Stimulated activated CD4-positive, alpha-beta T cell treated with anti-CD3 and anti-CD28 coated beads, Interleukin-4, amount 100 ng/mL, for 24 hours (primary cell): ENCODE data around the gene CNDP1.
"Not testable (repeated sequence)": the region's sequence is repeated elsewhere in the genome, so short reads cannot be mapped to it uniquely, and the experiment has no call there.

ENCODE experiments used
- DNase-seq: peaks from one replicate; pipeline ENCODE4 v3.0.0-alpha.2; 2020

Gene CNDP1

DNA sequence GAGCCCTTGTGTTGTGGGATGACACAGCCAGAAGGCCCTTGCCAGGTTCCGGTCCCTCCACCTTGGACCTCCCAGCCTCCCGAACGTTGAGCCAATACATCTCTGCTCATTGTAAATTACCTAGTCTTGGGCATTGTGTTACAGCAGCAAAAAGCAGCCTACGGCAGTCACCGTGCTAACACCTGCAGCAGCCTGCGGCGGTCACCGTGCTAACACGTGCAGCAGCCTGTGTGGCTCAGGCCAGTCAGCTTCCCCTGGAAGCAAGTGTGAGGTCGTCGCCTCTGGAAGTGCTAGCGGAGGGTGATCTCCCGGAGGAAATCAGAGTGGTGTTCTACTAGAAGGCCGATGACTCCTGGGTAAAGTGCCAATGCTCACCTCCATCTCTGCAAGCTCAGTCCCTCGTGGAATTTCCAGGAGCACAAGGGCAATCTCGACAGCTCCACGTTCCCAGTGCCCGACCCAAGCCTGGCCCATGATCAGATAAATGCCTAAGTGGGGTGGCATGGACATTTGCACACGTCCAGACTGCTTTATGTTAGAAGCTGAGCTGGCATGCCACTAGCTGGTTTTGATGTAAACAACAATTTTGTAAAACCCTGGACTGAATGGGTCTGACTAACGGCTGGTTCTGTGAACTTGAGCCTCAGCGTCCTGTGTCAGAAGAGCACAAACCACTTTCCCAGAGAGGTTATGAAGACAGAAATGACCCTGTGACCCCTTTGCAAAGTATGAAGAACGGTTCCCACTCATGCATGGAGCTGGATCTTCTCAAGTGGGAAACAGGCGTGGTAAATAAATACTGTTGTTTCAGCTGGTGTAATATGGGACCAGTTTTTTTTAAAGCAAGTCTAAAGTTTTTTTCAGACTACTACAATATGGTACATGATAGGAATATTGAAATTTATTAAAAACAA lies 11.4 kb upstream of the CNDP1 start:
- no peak for DNase-seq

DNA sequence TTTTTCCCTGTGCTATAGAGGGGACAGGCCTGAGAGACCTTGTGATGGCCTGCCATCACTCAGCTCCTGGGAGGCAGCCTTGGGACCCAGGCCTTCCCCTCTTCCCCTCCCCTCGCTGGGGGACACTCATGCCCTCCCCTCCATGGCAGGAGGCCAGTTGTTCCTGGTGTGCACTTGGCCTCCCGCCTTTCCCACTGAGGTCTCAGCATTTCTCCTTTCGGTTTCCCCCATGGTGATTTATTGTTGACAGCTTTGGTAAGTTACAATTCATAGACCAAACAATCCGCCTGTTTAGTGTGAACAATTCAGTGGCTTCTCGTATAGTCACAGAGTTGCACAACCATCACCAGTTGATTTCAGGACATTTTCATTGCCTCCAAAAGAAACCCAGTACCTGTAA lies 10.2 kb upstream of the CNDP1 start:
- DNase-seq: no peak

DNA sequence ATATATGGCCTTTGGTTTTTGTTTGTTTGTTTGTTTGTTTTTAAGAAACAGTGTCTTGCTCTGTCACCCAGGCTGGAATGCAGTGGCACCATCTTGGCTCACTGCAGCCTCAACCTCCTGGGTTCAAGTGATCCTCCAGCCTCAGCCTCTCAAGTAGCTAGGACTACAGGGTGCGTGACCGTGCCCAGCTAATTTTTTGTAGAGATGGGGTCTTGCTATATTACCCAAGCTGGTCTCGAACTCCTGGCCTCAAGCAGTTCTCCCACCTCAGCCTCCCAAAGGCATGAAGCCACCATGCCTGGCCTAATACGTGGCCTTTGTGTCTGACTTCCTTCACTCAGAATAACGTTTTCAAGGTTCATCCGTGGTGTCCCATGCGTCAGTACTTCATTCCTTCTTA lies 9.4 kb upstream of the CNDP1 start:
- not testable (repeated sequence) for DNase-seq

DNA sequence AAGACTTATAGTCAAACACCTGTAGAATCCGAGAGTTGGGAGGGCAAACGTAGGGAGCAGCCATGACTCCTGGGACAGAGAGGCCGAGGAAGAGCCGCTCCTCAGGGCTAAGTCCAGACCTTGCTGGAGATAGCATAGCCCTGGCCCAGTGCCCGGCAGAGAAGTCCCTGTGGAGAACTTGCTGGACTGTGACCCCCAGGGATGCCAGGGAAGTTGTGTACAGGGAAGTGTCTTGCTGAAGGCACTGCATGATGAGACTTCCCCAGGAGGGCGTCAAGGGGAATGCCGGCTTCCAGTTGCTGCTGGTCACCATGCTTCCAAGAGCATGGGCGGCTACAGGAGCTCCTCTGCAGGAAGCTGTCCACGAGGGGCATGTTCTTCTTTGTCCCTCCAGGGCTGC lies 8.6 kb upstream of the CNDP1 start:
- DNase-seq: no peak

DNA sequence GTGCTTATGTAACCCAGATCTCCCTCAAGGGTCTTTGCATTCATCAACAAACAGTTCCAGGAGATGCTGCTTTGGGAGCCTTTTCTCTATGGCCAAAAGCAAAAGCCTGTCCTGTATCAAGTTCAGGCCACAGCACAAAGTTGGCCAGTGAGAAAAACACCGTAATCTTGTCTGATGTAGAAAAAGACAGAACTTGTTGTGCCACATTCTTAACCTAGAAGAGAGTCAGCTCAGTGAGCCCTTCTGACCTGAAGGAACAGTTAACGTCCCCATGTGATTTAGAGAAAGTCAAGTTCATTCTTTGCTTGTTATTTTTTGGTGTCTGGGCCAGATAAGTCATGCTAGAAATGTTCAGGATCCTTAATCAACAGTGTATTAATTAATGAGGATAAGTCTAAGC lies 7.8 kb upstream of the CNDP1 start:
- DNase-seq: no peak

DNA sequence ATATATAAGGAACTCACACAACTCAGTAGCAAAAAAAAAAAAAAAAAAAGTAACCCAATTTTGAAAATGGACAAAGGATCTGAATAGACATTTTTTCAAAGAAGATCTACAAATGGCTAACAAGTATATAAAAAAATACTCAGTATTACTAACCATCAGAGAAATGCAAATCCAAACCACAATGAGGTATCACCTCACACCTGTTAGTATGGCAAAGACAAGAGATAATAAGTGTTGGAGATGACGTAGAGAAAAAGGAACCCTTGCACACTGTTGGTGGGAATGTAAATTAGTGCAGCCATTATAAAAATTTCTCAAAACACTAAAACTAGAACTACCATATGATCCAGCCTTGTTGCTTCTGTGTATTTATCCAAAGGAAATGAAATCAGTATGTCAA lies 5.8 kb upstream of the CNDP1 start:
- DNase-seq: no peak

DNA sequence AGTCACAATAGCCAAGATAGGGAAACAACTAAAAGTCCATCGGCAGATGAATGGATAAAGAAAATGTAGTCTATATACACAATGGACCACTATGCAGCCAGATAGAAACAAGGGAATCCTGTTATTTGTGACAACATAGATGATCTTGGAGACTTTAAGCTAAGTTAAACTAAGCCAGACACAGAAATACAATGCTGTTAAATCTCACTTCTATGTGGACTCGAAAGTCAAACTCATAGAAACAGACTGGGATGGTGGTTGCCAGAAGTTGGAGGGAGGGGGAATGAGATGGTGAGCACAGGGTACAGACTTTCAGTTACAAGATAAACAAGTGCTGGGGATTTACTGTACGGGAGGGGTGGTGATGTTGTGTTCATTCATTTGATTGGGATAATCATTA lies 5.4 kb upstream of the CNDP1 start:
- DNase-seq: no peak

DNA sequence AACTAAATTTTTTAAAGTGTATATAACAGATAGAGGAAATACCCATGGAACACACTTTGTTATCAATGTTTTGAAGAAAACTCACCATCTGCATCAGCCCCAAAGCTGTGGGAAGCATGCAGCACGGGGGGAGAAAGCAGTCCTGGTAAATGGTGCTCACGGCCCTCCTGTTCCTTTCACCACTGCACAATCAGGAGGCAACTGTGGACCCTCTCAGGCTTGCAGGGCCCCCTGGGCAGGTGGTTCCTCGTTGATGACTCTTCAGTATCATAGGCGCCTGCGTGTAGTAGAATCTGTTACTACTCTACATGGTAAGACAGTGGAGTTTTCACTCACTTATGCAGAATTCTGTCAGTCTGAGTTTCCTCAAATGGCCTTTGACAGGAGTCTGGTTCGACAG lies 4.9 kb upstream of the CNDP1 start:
- no peak for DNase-seq

DNA sequence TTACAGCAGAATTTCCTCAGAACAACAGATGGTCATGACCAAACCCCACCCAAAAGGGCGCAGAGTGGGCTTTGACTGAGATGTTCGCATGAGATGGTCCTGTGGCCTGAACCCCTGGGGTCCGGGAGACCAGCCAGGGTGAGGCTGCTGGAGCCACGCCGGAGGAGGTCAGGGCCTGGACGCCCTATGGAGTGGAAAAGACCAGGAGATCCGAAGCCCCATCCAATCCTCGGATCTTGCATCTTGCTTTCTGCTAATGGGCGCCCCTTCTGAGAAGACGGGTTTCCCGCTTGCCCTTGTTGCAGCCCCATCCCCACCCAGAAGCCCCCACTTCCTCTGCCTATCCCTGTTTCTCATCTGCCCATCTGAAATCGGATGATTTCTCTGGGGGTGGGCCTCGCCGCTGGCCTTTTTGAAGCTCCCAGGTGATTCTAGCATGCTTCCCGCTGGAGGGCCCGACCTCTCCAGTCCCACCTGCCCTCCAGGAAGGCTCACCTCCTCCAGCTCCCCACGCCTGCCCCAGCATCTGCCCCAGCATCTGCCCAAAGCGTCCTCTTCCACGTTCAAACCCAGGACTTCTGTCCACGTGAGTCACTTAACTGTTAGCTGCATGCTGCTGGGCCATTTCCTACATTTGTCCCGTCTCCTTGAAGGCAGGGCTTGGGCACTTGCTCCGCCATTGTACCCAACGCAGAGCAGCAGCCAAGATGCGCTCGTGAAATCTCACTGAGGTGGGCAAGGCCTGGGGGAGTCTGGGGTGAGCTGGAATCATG lies 4.3 kb upstream of the CNDP1 start:
- no peak for DNase-seq

DNA sequence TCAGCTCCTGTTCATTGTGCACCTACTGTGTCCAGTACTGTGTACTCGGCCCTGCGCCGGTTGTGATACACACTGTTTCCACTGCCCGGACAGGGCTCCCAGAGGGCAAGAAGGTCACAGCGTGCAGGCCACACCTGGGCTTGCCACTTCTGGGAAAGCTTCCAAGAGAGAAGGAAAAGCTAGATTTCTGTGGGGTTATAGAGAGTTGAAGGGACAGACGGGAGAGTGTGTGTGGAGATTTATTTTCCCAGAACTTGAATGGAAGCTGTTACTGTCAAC lies 3.8 kb upstream of the CNDP1 start:
- no peak for DNase-seq

DNA sequence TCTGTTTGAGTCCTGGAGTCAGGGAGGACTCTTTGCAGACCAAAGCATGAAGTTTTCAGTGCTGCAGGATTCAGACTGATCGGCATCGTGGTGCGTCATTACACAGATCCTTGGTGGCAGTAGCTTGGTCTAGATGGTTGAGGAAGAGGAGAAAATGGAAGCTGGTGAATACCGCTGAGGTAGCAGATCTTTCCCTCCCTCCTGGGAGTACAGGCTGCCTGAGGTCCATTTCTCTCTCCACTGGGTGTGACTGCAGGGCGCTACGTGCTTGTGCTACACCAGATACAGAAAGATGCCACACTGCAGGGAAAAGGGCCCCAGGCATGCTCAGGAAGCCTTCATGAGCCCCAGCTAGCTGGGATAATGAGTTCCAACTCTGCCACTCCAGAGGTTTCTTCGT lies 3.3 kb upstream of the CNDP1 start:
- DNase-seq: no peak

DNA sequence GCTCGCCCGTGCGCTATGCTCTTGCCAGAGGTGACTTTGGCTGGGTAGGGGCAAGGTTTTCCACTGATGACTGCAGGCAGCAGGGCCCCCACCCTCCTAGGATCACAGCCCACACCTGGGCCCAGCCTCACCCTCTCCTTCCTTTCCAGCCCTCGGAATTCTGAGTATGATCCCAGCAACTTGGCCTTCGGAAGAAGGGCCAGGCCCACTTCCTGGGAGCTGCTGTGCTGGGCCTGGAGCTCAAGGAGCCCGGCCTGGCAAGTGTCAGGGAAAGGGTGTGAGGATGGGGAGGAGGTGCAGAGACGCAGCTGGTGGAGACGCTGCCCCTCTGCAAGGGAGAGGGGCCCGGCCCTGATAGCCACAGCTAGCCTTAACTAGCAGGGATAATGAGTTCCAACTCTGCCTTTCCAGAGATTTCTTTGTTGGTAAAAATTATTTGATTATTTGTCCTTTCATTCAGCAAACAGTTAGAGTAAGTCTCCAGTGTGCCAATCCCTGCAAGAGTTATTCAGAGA lies 1.7 kb upstream of the CNDP1 start:
- DNase-seq: no peak

DNA sequence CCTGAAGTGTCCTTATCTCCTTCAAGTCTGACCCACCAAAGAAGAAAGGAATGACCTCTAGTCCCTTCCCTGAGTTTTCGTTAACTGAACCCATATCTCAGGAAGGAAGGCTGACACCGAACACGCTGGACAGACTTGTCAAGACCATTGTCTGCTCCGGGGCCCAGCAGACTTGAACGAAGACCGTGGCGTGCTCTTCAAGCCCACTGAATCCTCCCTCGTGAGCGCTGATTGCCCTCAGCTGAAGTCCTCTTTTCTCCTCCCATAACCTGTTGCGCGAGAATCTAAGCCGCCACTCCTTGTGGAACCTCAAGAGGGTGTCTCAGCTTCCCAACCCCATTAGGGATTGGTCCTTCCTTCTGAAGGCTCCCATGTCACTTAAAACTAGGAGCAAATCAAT lies 634 bp upstream of the CNDP1 start:
- no peak for DNase-seq

DNA sequence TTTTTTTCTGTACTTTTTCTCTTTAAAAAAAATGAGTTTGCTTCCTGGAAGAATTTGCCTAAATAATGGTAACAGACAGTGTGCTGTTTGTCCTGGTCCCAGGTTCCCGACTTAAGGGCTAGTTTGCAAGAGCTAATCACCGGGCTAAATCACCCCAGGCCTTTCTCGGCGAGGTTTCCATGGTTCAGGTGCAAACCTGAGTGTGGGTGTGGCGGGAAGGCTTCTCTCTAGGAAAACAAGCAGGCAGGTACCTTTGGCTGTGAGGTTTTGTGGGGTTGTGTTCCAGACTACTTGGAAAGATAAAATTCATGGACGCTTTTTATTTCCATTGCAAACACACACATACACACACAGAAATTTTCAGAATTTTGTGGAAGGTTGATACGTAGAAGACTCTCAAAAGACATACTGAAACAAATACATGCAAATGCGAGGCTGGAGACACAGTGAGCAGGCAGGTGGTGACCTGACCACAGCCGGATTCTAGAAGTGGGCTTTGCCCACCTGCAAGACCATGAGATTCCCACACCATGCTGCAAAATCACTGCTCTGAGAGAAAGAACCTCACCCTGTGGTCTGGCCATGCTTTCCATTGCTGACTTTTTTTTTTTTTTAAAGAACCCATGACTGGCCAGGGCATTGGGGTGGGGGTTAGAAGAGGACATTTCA lies 815 bp downstream of the CNDP1 start:
- no peak for DNase-seq

DNA sequence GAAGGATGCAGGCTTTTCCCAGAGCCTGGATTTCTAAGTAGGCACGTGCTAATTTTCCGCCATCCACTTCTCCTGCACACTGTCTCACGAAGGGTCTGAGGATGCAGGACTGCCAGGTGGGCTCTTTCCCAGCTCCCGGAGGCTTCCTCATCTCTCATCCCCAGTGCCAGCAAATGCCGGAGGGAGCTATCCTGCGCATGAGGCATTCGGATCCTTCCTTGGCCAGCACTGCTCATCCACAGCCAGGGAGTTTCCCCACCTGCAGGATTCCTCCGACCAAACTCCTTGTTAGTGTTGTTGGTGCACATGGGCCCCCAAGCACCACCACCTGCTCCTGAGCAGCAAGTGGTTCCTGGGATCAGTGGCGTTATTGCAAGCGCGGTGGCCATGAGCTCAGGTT lies 5.0 kb downstream of the CNDP1 start:
- DNase-seq: no peak

DNA sequence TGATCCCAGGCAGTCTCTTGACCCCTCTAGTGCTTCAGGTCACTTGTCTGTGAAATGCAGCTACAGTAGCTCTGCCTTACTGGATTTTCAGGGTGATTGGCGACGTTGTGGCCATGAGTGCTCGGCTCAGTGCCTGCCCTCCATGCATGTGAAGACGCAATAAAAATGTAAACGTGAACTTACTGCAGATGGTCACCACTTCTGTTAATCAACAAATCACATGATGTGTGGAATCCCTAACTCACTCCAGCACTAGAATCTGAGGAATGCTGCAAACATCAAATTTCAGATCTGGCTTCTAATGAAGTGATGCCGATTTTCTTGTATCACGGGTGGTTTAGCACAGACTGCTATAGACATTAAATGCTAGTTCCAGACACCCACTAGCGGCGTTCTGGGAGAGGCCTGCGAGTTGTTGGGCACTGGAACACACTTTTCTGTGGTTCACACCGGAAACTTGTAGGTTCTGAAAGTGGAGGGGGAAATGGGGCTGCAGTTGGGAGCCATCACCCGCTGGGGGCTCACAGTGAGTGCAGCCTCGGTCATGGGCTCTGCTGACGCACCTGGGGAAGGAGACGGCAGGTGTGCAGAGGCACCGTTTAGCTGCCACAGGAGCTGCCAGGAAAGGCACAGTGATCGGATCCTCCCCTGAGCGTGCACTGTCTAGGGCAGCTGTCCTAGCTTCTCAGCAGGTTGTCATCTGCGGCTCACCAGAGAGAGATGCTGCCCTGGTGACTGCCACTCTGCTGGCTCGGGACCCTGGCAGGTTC lies 6.5 kb downstream of the CNDP1 start:
- DNase-seq: no peak

DNA sequence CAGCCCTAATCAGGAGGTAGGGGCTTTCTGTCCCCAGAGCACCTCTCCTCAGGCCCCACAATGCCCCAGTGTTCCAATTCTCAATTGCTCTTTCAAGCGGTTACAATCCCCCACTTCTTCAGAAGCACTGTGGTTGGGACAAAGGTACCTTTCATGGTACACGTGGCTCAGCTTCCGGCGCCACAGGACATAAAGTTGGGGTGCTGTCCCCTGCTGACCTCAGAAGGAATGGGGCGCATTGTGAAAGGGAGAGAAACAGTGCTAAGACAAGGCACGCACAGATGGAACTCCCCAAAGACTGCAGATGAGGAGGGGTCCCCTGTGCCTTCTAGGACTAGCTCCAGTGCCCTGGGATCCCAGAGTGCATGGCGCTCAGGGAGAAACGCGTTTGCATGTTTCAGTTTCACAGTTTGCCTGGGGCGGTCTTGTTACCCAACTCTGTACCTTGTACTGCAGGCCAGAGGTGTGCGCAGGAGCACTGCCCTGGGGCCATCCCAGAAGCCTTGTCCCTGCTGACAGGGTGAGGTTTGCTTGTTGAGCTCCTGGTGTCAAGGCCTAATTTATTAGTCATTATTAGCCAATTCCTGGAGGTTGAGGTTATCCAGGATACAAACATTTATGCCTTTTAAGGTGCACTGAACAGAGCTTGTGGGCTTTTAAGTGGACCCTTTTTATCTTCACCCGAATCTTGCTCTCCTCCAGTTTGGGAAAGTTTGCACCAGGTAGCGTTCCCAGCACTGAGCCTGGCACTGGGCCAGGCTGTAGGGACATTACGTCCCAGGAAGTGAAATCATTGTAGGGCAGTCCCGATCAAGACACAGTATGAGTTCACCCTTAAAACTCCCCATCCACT lies 7.6 kb downstream of the CNDP1 start:
- no peak for DNase-seq

DNA sequence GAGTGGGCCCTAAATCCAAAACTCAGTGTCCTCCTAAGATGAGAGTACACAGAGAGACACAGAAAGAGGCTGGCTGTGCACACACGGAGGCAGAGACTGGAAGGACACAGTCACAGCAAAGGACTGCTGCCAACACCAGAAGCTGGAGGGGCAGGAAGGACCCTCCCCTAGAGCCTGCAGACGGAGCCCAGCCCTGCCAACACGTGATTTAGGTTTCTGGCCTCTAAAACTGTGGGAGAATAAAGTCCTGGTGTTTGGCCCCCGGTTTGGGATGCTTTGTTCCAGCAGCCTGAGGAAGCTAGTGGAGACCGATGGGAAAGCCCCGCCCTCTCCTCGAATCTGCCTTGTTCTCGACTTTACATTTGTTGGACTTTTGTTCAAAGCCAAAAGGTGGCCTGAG lies 10.6 kb downstream of the CNDP1 start:
- DNase-seq: no peak

DNA sequence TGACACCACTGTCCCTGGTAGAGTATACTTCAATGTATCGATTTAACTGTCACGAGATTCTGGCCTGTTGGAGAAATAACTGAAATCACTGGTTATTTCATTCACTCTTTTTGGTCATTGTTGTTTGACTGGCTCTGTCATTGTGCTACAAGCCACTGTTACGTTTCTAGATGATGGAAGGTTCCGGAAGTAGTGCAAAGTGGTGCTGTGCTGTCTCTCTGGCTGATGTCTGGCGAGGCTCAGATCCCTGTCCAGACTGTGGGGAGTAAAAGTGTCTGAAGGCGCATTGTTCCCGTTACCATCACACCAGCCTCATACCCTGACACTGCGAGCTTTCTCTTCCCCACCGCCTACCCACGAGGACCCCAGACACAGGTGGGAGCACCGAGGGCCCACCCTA lies 11.7 kb downstream of the CNDP1 start:
- DNase-seq: no peak

DNA sequence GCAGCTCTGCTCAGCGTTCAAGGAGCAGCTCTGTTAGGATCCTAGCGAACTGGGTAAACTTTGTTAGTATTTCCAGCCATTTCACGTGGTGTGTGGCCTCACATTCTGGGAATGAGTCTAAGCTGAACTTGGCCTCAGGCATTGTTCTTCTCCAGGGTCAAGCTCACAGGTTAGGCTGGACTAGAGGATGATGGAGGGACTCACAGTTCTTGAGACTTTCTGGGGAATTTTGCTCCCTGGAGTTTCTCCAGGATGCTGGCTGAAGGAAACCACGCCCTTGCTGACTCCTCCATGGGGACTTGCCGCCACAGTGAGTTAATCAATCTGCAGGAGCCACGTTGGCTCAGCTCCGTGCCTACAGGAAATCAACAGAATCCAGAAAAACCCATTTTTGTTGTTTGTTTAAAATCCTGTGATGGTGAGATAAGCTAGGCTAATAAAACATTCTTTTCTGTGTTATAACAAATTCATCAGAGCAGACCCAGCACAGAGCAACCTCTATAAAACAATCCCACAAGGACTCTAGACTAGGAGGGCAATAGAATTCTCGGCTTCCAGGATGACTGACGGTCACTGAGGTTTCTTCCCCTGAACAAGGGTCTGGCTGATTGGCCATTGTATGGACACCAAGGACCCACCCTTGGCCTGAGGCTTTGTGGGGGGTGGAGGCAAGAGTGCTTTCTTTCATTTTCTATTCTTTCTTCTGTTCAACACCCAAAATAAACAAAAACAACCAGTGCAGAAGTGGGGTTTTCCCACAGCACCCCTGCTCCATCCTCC lies 12.6 kb downstream of the CNDP1 start:
- no peak for DNase-seq

DNA sequence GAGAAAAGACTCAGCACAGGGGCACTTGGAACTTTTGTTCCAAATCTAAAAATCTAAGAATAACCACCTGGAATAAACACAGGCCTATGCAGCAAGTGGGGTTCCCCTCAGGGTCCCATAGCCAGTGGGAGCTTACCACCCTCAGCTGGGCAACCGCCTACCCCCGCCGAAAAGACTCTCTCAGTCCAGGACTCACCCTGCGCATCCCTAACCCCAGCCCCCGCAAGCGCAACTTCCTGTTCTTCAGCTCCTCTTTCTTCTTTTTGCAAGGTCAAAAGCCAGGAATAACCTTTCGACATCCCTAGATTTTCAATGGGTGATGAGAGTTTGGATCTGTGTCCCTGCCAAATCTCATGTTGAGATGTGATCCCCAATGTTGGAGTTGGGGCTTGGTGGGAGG lies 13.6 kb downstream of the CNDP1 start:
- DNase-seq: no peak
